ENCODE data around the gene ZCCHC18. TPM values are rescaled to one million over a fixed set of nuclear protein-coding genes. Genes with fewer than 3 reads are reported as not detected.

The ZCCHC18 gene
- total RNA-seq, 2 experiments from 2014 or later = 2.2 to 3.8 TPM

DNA sequence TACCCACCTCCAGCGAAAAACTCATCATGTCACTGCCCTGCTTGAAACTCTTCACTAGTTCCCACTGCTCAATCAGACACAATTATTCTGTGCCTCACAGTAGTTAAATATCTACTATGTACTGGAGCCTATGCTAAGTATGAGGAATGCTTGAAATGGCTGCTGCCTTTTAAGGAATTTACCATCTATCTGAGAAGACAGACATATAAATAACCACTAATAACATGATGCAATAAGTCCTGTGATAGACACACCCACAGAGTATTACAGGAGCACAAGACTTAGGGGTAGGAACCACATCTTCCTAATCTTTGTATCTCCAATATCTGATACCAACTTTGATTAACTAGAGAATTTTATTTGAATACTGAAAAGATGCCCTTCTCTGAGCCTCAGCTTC lies 23.4 kb downstream of the ZCCHC18 start:
- ATAC-seq (no peak), DNase-seq (no peak)
- no peaks in the 10 kb centered on the region for H3K27me3 Mint-ChIP-seq (ENCODE audit: low read depth)
- ChIA-PET POLR2A (no interaction called here), CTCF (interaction anchor here (0.7 to 3.2 kb wide), 12 partner anchors 10 to 291 kb away, joined by 3 to 40 read pairs (median 6); partner anchors contain the start of genes SLC25A53 and ZCCHC18)
- H3K27ac Mint-ChIP-seq = no peak overlapping the region
- H3K36me3 Mint-ChIP-seq (ENCODE audit: low read depth) = no peaks in the 10 kb centered on the region
- no peaks in the 10 kb centered on the region for H3K9me3 Mint-ChIP-seq (ENCODE audit: insufficient read depth)
- no peak overlapping the region for H3K4me3 Mint-ChIP-seq
- peaks cover 26% of the 10 kb centered on the region for H3K4me1 Mint-ChIP-seq (ENCODE audit: low read depth)

DNA sequence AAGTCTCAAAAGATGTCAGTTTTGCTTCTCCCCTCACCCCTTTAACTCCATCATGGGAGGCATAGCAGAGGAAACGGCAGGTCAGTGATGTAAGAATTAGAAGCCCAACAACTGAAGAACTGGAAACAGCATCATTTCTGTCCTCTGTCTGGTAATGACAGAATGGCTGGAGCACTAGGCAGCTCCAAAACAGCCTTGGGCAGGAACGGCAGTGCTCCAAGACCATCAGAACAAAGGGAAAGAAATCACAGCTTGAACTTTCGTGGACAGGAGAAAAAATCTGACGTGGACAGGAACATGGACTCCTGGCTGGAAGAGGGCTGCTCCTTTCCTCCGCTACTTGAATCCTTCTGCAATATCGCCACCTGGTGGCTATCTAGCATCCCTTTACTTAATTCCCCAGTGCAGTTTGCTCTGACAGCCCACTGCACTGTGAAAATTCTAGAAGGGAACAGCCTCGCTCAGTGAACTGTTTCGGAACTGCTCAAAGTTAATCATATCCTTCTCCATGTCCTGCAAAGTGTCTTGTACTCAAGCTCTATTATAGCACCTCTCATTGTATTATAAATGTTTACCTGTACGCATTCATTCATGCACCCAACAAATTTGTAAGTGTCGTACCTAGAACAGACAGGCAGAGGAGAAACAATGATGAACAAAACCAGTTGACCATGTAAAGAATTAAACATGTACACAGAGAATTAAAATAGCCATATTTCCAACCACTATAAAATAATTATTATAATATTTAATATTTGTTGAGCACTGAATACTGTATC lies 24.1 kb downstream of the ZCCHC18 start:
- ATAC-seq = peak; percentile 84
- CTCF ChIA-PET = interaction anchor here (0.7 to 3.2 kb wide), 14 partner anchors 8 to 292 kb away, joined by 3 to 40 read pairs (median 6); partner anchors contain the start of genes SLC25A53 and ZCCHC18
- peak; percentile 64 for DNase-seq
- no peaks in the 10 kb centered on the region for H3K36me3 Mint-ChIP-seq (ENCODE audit: low read depth)
- POLR2A ChIA-PET = interaction anchor here (1.5 kb wide), 1 partner anchor 24 kb away, joined by 6 read pairs; the partner anchor contains the start of gene ZCCHC18
- no peaks in the 10 kb centered on the region for H3K9me3 Mint-ChIP-seq (ENCODE audit: insufficient read depth)
- H3K27ac Mint-ChIP-seq = no peak overlapping the region
- H3K4me3 Mint-ChIP-seq = no peak overlapping the region
- no peaks in the 10 kb centered on the region for H3K27me3 Mint-ChIP-seq (ENCODE audit: low read depth)
- peaks cover 26% of the 10 kb centered on the region for H3K4me1 Mint-ChIP-seq (ENCODE audit: low read depth)

DNA sequence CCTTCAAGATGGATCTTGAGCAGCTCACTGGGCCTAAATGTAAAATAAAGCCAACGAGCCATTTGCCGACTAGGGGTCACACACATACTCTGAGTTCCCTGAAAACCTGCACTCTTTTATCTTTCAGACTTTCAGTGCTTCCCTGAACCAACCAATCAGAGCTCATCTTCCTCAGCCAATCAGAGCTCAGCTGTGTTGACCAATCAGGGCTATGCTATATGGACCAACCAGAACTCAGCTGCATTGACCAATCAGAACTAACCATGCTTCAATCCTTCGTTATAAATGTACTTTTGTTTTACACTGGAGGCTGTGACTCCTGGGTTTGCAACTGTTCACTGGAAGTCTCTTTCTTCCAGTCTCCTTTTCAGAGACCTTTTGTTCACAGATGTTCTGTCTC lies 25.2 kb downstream of the ZCCHC18 start:
- H3K9me3 Mint-ChIP-seq (ENCODE audit: insufficient read depth) = no peaks in the 10 kb centered on the region
- H3K4me3 Mint-ChIP-seq = no peak overlapping the region
- ATAC-seq (no peak), DNase-seq (no peak)
- CTCF ChIA-PET = interaction anchor here (0.9 to 3.2 kb wide), 7 partner anchors 9 to 292 kb away, joined by 3 to 40 read pairs (median 6); partner anchors contain the start of gene ZCCHC18
- H3K4me1 Mint-ChIP-seq (ENCODE audit: low read depth) = peaks cover 30% of the 10 kb centered on the region
- H3K36me3 Mint-ChIP-seq (ENCODE audit: low read depth) = no peaks in the 10 kb centered on the region
- POLR2A ChIA-PET = interaction anchor here (1.5 kb wide), 1 partner anchor 25 kb away, joined by 6 read pairs; the partner anchor contains the start of gene ZCCHC18
- no peaks in the 10 kb centered on the region for H3K27me3 Mint-ChIP-seq (ENCODE audit: low read depth)
- H3K27ac Mint-ChIP-seq = no peak overlapping the region

DNA sequence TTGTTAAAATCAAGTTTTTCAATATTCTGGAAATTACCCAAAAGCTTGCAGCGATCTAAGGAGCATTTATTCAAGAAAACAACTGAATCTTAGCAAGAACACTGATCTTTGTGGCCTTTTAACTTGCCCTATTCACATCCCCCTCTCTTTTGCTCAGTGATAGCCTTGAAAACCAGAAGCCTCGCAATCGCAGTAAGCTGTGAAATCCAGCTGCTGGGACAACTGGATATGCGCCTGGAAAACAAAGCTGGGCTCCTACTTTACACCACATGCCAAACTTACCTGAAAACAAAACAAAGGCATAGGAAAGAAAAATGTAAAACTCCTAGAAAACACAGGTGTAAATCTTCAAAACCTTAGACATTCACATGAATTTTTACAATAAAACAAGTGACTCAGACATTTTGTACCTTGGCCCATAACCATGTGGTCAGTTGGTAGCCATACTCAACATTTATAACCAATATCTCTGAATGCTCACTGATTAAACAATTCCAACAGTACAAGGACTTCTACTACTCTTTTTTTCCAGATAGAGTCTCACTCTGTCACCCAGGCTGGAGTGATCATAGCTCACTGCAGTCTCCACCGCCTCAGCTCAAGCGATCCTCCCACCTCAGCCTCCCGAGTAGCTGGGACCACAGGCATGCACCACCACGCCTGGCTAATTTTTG lies 28.9 kb downstream of the ZCCHC18 start:
- Mint-ChIP-seq H3K27me3 (ENCODE audit: low read depth) (no peaks in the 10 kb centered on the region), H3K36me3 (ENCODE audit: low read depth) (no peaks in the 10 kb centered on the region), H3K4me1 (ENCODE audit: low read depth) (peaks cover 13% of the 10 kb centered on the region), H3K27ac (no peak overlapping the region), H3K4me3 (no peak overlapping the region), H3K9me3 (ENCODE audit: insufficient read depth) (no peaks in the 10 kb centered on the region)
- POLR2A ChIA-PET = interaction anchor here (0.9 kb wide), 1 partner anchor 16 kb away, joined by 3 read pairs; the partner anchor contains the start of gene SLC25A53
- CTCF ChIA-PET = no interaction called here
- DNase-seq = no peak
- ATAC-seq = no peak

DNA sequence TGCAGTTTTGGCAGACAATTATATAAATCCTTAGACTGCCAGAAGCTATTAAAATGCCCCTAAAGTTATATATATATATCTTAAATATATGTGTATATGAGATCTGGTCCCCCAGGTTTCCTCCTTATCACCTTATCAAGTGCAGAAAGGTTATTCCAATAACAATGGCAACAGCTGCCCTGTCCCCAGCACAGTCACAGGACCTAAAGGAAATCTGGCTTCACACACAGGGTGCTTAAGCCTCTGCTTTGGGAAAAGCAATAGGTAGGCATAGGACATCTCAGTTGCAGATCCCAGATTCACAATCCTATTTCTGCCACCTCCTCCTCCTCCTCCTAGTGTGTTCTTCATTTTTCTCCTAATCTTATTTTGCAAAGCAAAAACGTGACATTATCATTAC lies 38.7 kb downstream of the ZCCHC18 start:
- CTCF ChIA-PET = no interaction called here
- H3K27me3 Mint-ChIP-seq (ENCODE audit: low read depth) = no peaks in the 10 kb centered on the region
- H3K27ac Mint-ChIP-seq = no peak overlapping the region
- no peaks in the 10 kb centered on the region for H3K36me3 Mint-ChIP-seq (ENCODE audit: low read depth)
- H3K9me3 Mint-ChIP-seq (ENCODE audit: insufficient read depth) = no peaks in the 10 kb centered on the region
- ATAC-seq = no peak
- H3K4me1 Mint-ChIP-seq (ENCODE audit: low read depth) = peaks cover 3% of the 10 kb centered on the region
- DNase-seq = no peak
- H3K4me3 Mint-ChIP-seq = no peak overlapping the region
- POLR2A ChIA-PET = no interaction called here

DNA sequence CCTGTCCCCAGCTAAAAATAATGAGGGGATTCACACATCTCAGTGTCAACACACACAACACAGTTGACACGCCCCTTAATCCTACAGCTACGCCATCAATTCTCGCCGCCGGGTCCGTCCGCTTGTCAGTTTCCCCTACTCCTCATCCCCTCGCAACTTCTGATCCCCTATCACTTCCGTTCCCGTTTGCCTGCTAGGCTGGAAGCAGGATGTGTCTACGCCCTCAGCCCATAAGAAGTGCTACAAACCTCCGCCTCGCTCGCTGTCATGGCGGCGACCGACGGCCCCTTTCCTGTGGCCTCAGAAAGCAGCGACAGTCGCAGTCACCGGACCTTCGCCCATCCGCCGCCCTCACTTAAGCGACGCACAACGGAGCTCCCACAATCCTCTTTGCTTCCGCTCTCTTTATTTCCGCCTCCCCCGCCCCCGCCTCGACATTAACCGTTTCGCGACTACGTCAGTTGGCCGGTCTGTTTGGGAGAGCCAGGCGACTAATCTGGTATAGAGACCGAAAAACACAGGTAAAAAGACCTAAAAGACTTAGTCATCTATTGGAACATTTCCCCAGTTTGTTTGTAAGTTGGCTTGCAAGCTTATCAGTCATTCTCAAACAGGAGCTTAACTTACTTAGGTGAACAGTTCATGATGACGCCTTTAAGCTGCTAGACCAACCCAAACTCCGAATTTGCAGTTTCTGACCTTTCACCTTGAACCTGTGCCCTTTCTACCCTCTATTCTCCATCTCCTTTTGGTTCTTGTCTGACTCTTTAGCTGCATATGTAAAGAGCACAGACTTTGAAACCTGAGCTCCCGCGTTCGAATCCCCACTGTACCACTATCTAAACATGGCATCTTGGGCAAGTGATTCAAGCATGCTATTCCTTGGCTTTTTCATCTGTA lies 44.6 kb downstream of the ZCCHC18 start, which contains the start of gene SLC25A53:
Gene SLC25A53 (minus strand): TSS at position 380 of the 900 bp plus-strand sequence. CDS start 51,752 bp downstream, outside the sequence.
- Mint-ChIP-seq H3K4me1 (ENCODE audit: low read depth) (peaks cover 16% of the 10 kb centered on the region), H3K27ac (peak within 1 kb of the TSS; percentile 100), H3K4me3 (peak within 1 kb of the TSS; percentile 88), H3K36me3 (ENCODE audit: low read depth) (no peaks in the 10 kb centered on the region), H3K27me3 (ENCODE audit: low read depth) (no peaks in the 10 kb centered on the region), H3K9me3 (ENCODE audit: insufficient read depth) (no peaks in the 10 kb centered on the region)
- ChIA-PET CTCF (interaction anchor here (0.7 to 1.9 kb wide), 8 partner anchors 9 to 238 kb away, joined by 3 to 10 read pairs (median 6); partner anchors contain the start of gene FAM199X), POLR2A (interaction anchor here (0.6 to 1.9 kb wide), 13 partner anchors 9 to 506 kb away, joined by 3 to 28 read pairs (median 5); partner anchors contain the start of gene FAM199X)
- DNase-seq (peak; percentile 85), ATAC-seq (peak; percentile 93)

Other genes starting within 250 kb of the ZCCHC18 start
- gene TMSB15B, start 149.9 kb upstream of the ZCCHC18 start, total RNA-seq = 1 to 10 TPM; 9.4 to 9.6 TPM
- gene H2BW1, start 98.8 kb upstream of the ZCCHC18 start, total RNA-seq = not detected
- not detected for gene H2BW2, start 72.6 kb upstream of the ZCCHC18 start, total RNA-seq
- gene TMSB15C, start 36.3 kb upstream of the ZCCHC18 start, total RNA-seq = 1 to 10 TPM; 4.8 to 6.1 TPM
- gene SLC25A53, start 44.5 kb downstream of the ZCCHC18 start, total RNA-seq = 1 to 10 TPM; 8.7 to 8.9 TPM
- gene FAM199X, start 53.9 kb downstream of the ZCCHC18 start, total RNA-seq = 10 to 100 TPM; 11.6 to 12.7 TPM
- not detected for gene ESX1, start 142.4 kb downstream of the ZCCHC18 start, total RNA-seq

Data from activated CD8-positive, alpha-beta T cell treated with anti-CD3 and anti-CD28 coated beads, Interleukin-2, amount 10 ng/mL, durations not matched to agents 7 days and 5 days (primary cell).